GM23338 (cell line): ENCODE data around the gene TNRC18. TPM values are rescaled to one million over a fixed set of nuclear protein-coding genes. Genes with fewer than 3 reads are reported as not detected.

Source experiments
- ATAC-seq: fragments of 200-7000 bp; cut with Tn5 transposase; 3 replicates; pipeline ENCODE4 v1.9.1; 2020
- DNase-seq: peaks from one replicate; pipeline ENCODE4 v3.0.0-alpha.2; 2015; ENCODE audit warnings: low spot score
- H2AFZ ChIP-seq: fragments of 200-600 bp; sonication (generic); 2 replicates; pipeline ENCODE4 v1.8.0; 2016; ENCODE audit warnings: antibody characterized with exemption, mild to moderate bottlenecking, moderate library complexity
- H3F3A ChIP-seq: fragments of 200-600 bp; sonication (generic); replicated peaks from 2 replicates; pipeline ENCODE4 v1.8.0; 2017; ENCODE audit warnings: antibody characterized with exemption, mixed run types, low read depth
- H3K27ac ChIP-seq: fragments of 200-600 bp; sonication (generic); 2 replicates; pipeline ENCODE4 v1.6.1; 2016; ENCODE audit warnings: low read depth
- H3K27me3 ChIP-seq: fragments of 200-600 bp; sonication (generic); 2 replicates; pipeline ENCODE4 v1.8.0; 2016; ENCODE audit warnings: mild to moderate bottlenecking, mixed run types, moderate library complexity; ENCODE audit not compliant: insufficient read depth
- H3K36me3 ChIP-seq: fragments of 200-600 bp; sonication (generic); 2 replicates; pipeline ENCODE4 v1.8.0; 2016; ENCODE audit warnings: mild to moderate bottlenecking; ENCODE audit not compliant: insufficient read depth
- H3K4me1 ChIP-seq: fragments of 200-600 bp; sonication (generic); 2 replicates; pipeline ENCODE4 v1.8.0; 2016; ENCODE audit warnings: mild to moderate bottlenecking, moderate library complexity; ENCODE audit not compliant: insufficient read depth
- H3K4me2 ChIP-seq: fragments of 200-600 bp; sonication (generic); 2 replicates; pipeline ENCODE4 v1.7.1; 2017; ENCODE audit warnings: mixed run types
- H3K4me3 ChIP-seq: fragments of 200-600 bp; sonication (generic); 2 replicates; pipeline ENCODE4 v1.6.1; 2016; ENCODE audit warnings: mixed run types
- H3K79me2 ChIP-seq: fragments of 200-600 bp; sonication (generic); replicated peaks from 2 replicates; pipeline ENCODE4 v1.8.0; 2017; ENCODE audit warnings: mild to moderate bottlenecking; ENCODE audit not compliant: insufficient read depth
- H3K9me2 ChIP-seq: fragments of 200-600 bp; sonication (generic); 2 replicates; pipeline ENCODE4 v1.8.0; 2017; ENCODE audit not compliant: insufficient read depth
- H4K20me1 ChIP-seq: fragments of 200-600 bp; sonication (generic); replicated peaks from 2 replicates; pipeline ENCODE4 v1.8.0; 2017; ENCODE audit warnings: mild to moderate bottlenecking; ENCODE audit not compliant: insufficient read depth
- H3K27ac Mint-ChIP-seq: 2 replicates; pipeline ENCODE4 v1.8.0; 2020; ENCODE audit warnings: inconsistent platforms, mild to moderate bottlenecking, moderate library complexity, mixed read lengths
- H3K27me3 Mint-ChIP-seq: 3 replicates; pipeline ENCODE4 v1.8.0; 2022; ENCODE audit warnings: low read depth, mild to moderate bottlenecking, moderate library complexity, mixed read lengths, inconsistent platforms; ENCODE audit not compliant: insufficient read depth, poor library complexity
- H3K36me3 Mint-ChIP-seq: 3 replicates; pipeline ENCODE4 v1.8.0; 2021; ENCODE audit warnings: low read depth, mild to moderate bottlenecking, inconsistent platforms, moderate library complexity, mixed read lengths
- H3K4me1 Mint-ChIP-seq: 3 replicates; pipeline ENCODE4 v1.8.0; 2020; ENCODE audit warnings: mild to moderate bottlenecking, inconsistent platforms, mixed read lengths
- H3K4me3 Mint-ChIP-seq: 3 replicates; pipeline ENCODE4 v1.8.0; 2021; ENCODE audit warnings: moderate library complexity, mild to moderate bottlenecking, inconsistent platforms, mixed read lengths
- H3K9me3 Mint-ChIP-seq: 3 replicates; pipeline ENCODE4 v1.8.0; 2020; ENCODE audit warnings: moderate library complexity, mild to moderate bottlenecking, inconsistent platforms, mixed read lengths
- CREB1 ChIP-seq: fragments of 250-450 bp; sonication (Bioruptor Pico); IDR thresholded peaks from 2 replicates; pipeline ENCODE4 v1.5.0; 2020; ENCODE audit warnings: low read depth, mild to moderate bottlenecking, moderate library complexity
- CTCF ChIP-seq, 2 experiments: fragments of 200-600 bp in 1 of 2; sonication (generic) in 1 of 2; conservative IDR thresholded peaks; 2 replicates each; pipeline versions ENCODE4 v1.5.1 to v1.6.1; 2016 to 2017; ENCODE audit warnings: antibody characterized with exemption in 2 of 2, low read depth in 2 of 2, mild to moderate bottlenecking in 2 of 2, moderate library complexity in 1 of 2
- ETS1 ChIP-seq: IDR thresholded peaks from 2 replicates; pipeline ENCODE4 v1.6.1; 2016; ENCODE audit warnings: antibody characterized with exemption
- EZH2 ChIP-seq: fragments of 200-600 bp; sonication (generic); IDR thresholded peaks from one replicate; pipeline ENCODE4 v1.8.0; 2017; ENCODE audit warnings: antibody characterized with exemption, mild to moderate bottlenecking, low read depth; ENCODE audit not compliant: unreplicated experiment
- EZH2phosphoT487 ChIP-seq: fragments of 200-600 bp; sonication (generic); IDR thresholded peaks from one replicate; pipeline ENCODE4 v1.8.1; 2018; ENCODE audit warnings: antibody characterized with exemption; ENCODE audit not compliant: unreplicated experiment
- JUNB ChIP-seq: IDR thresholded peaks from one replicate; pipeline ENCODE4 v1.6.1; 2016; ENCODE audit warnings: antibody characterized with exemption; ENCODE audit not compliant: unreplicated experiment
- NANOG ChIP-seq: IDR thresholded peaks from 2 replicates; pipeline ENCODE4 v1.6.1; 2016; ENCODE audit warnings: antibody characterized with exemption, borderline replicate concordance
- POLR2AphosphoS5 ChIP-seq: IDR thresholded peaks from 2 replicates; pipeline ENCODE4 v1.6.1; 2016; ENCODE audit warnings: antibody characterized with exemption, low read depth
- ZNF114 ChIP-seq: fragments of 250-450 bp; sonication (Bioruptor Pico); IDR thresholded peaks from 2 replicates; pipeline ENCODE4 v1.5.0; 2020; ENCODE audit warnings: mild to moderate bottlenecking, moderate library complexity
- ZNF331 ChIP-seq: fragments of 250-450 bp; sonication (Bioruptor Pico); IDR thresholded peaks from 2 replicates; pipeline ENCODE4 v1.5.0; 2020; ENCODE audit warnings: low read depth, mild to moderate bottlenecking, moderate library complexity
- polyA plus RNA-seq: library from polyadenylated mRNA; unstranded; fragments of >200 nt; fragmentation: Nextera tagmentation; extraction: Ambion mirVana; gene quantifications from 2 replicates; pipeline ENCODE4 v1.2.1, GENCODE V29; 2016
- total RNA-seq: library from RNA; depleted of rRNA; stranded (reverse); fragments of >200 nt; shearing (Covaris generic); gene quantifications from 2 replicates; pipeline ENCODE4 v1.2.3, GENCODE V29; 2014
- TF ChIP-seq, protein P1 (sequence below): fragments of 250-450 bp; sonication (Bioruptor Pico); IDR thresholded peaks from 2 replicates; pipeline ENCODE4 v1.5.0; 2020; ENCODE audit warnings: mild to moderate bottlenecking, moderate library complexity

The TNRC18 gene
- total and polyA plus RNA-seq, 2 experiments from 2014 or later = 2.1 to 17.5 TPM

DNA sequence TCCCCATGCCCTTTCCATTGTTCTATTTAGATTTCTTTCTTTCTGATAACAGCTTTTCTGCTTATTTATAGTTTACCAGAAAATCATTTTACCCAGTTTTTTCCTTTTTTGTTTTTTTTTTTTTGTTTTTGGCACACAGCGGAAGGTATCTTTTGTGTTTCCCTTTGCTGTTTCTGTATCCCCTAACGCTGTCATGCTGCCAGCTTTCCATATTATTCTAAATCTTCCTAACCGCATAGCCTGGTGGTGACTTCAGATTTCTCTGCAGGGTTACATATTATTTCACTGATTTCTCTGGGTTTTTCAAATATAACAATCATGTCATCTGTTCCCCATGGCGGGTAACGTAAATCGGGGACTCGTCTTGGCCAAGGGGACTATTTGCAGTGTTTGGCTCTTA lies 144.9 kb downstream of the TNRC18 start:
- Histone ChIP-seq H3K4me1 (no peaks in the 10 kb centered on the region; the same call in 1 of the 2 replicates), H3K4me3 (no peak overlapping the region), H2AFZ (no peak overlapping the region), H3K27ac (no peak overlapping the region), H4K20me1 (no peaks in the 10 kb centered on the region), H3F3A (no peaks in the 10 kb centered on the region), H3K27me3 (peaks cover 4% of the 10 kb centered on the region), H3K79me2 (no peaks in the 10 kb centered on the region), H3K4me2 (no peak overlapping the region), H3K36me3 (no peaks in the 10 kb centered on the region), H3K9me2 (no peaks in the 10 kb centered on the region)
- Mint-ChIP-seq H3K9me3 (no peaks in the 10 kb centered on the region), H3K36me3 (no peaks in the 10 kb centered on the region), H3K27ac (no peak overlapping the region), H3K4me1 (peaks cover 7% of the 10 kb centered on the region; the same call in 1 of the 3 replicates), H3K4me3 (no peak overlapping the region), H3K27me3 (peaks cover 7% of the 10 kb centered on the region)
- no peak for DNase-seq
- TF ChIP-seq ZNF114 (no peak), ETS1 (no peak), CREB1 (CRISPR knock-in tag) (no peak), JUNB (no peak), NANOG (no peak), EZH2phosphoT487 (no peak), POLR2AphosphoS5 (no peak)
- ATAC-seq = no peak

- H3K9me3 Mint-ChIP-seq = no peaks in the 10 kb centered on the region
- TF ChIP-seq ZNF114 (no peak), POLR2AphosphoS5 (no peak), ZNF331 (no peak), EZH2 (no peak), CTCF (conservative IDR thresholded peaks at IDR 0.05; ENCODE audit: low read depth in 2 of 2) (no peak)
- TF ChIP-seq, protein P1, sequence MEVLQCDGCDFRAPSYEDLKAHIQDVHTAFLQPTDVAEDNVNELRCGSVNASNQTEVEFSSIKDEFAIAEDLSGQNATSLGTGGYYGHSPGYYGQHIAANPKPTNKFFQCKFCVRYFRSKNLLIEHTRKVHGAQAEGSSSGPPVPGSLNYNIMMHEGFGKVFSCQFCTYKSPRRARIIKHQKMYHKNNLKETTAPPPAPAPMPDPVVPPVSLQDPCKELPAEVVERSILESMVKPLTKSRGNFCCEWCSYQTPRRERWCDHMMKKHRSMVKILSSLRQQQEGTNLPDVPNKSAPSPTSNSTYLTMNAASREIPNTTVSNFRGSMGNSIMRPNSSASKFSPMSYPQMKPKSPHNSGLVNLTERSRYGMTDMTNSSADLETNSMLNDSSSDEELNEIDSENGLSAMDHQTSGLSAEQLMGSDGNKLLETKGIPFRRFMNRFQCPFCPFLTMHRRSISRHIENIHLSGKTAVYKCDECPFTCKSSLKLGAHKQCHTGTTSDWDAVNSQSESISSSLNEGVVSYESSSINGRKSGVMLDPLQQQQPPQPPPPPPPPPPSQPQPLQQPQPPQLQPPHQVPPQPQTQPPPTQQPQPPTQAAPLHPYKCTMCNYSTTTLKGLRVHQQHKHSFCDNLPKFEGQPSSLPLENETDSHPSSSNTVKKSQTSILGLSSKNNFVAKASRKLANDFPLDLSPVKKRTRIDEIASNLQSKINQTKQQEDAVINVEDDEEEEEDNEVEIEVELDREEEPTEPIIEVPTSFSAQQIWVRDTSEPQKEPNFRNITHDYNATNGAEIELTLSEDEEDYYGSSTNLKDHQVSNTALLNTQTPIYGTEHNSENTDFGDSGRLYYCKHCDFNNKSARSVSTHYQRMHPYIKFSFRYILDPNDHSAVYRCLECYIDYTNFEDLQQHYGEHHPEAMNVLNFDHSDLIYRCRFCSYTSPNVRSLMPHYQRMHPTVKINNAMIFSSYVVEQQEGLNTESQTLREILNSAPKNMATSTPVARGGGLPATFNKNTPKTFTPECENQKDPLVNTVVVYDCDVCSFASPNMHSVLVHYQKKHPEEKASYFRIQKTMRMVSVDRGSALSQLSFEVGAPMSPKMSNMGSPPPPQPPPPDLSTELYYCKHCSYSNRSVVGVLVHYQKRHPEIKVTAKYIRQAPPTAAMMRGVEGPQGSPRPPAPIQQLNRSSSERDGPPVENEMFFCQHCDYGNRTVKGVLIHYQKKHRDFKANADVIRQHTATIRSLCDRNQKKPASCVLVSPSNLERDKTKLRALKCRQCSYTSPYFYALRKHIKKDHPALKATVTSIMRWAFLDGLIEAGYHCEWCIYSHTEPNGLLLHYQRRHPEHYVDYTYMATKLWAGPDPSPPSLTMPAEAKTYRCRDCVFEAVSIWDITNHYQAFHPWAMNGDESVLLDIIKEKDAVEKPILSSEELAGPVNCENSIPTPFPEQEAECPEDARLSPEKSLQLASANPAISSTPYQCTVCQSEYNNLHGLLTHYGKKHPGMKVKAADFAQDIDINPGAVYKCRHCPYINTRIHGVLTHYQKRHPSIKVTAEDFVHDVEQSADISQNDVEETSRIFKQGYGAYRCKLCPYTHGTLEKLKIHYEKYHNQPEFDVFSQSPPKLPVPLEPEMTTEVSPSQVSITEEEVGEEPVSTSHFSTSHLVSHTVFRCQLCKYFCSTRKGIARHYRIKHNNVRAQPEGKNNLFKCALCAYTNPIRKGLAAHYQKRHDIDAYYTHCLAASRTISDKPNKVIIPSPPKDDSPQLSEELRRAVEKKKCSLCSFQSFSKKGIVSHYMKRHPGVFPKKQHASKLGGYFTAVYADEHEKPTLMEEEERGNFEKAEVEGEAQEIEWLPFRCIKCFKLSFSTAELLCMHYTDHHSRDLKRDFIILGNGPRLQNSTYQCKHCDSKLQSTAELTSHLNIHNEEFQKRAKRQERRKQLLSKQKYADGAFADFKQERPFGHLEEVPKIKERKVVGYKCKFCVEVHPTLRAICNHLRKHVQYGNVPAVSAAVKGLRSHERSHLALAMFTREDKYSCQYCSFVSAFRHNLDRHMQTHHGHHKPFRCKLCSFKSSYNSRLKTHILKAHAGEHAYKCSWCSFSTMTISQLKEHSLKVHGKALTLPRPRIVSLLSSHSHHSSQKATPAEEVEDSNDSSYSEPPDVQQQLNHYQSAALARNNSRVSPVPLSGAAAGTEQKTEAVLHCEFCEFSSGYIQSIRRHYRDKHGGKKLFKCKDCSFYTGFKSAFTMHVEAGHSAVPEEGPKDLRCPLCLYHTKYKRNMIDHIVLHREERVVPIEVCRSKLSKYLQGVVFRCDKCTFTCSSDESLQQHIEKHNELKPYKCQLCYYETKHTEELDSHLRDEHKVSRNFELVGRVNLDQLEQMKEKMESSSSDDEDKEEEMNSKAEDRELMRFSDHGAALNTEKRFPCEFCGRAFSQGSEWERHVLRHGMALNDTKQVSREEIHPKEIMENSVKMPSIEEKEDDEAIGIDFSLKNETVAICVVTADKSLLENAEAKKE = no peak
These were observed 147.0 kb downstream of the TNRC18 start for GRCh38 chr7:5276611-5277010.

More at GRCh38 chr7:5276611-5277010, 147.0 kb downstream of the TNRC18 start:
- H2AFZ ChIP-seq = no peak overlapping the region
- H3K4me1 ChIP-seq = no peaks in the 10 kb centered on the region; the same call in 1 of the 2 replicates
- H3K27me3 ChIP-seq = no peaks in the 10 kb centered on the region; the same call in 1 of the 2 replicates
- Mint-ChIP-seq H3K27me3 (peaks cover 8% of the 10 kb centered on the region), H3K36me3 (no peaks in the 10 kb centered on the region), H3K27ac (no peak overlapping the region), H3K4me1 (peaks cover 7% of the 10 kb centered on the region; the same call in 1 of the 3 replicates), H3K4me3 (no peak overlapping the region)
- H4K20me1 ChIP-seq = no peaks in the 10 kb centered on the region
- no peak overlapping the region for H3K4me2 ChIP-seq
- H3K27ac ChIP-seq = no peak overlapping the region
- H3F3A ChIP-seq = no peaks in the 10 kb centered on the region
- H3K9me2 ChIP-seq = no peaks in the 10 kb centered on the region
- no peaks in the 10 kb centered on the region for H3K36me3 ChIP-seq
- ATAC-seq (no peak), DNase-seq (no peak)
- no peak overlapping the region for H3K4me3 ChIP-seq
- H3K79me2 ChIP-seq = no peaks in the 10 kb centered on the region
